Esophagus squamous epithelium (tissue), 5 donors: ENCODE data around the gene CEP78. TPM values are rescaled to one million over a fixed set of nuclear protein-coding genes. Genes with fewer than 3 reads are reported as not detected.

Experiments used
- DNase-seq: peaks from one replicate; lab custom pipeline; 2025; lab: John Stamatoyannopoulos, UW
- H3K27ac ChIP-seq, 4 donors: fragments of 200-600 bp; sonication (generic); one replicate each; pipeline ENCODE4 v1.5.1; 2016 to 2019; ENCODE audit warnings: mild to moderate bottlenecking in 1 of 4
- H3K27me3 ChIP-seq, 4 donors: fragments of 200-600 bp; sonication (generic); 1 replicate in 3 of 4; 2 replicates in 1 of 4; pipeline versions ENCODE4 v1.5.1 to v1.6.0; 2017 to 2021; ENCODE audit warnings: antibody characterized with exemption in 1 of 4
- H3K36me3 ChIP-seq, 3 donors: fragments of 200-600 bp; sonication (generic); one replicate each; pipeline ENCODE4 v1.5.1; 2016 to 2019
- H3K4me1 ChIP-seq, 3 donors: fragments of 200-600 bp; sonication (generic); one replicate each; pipeline ENCODE4 v1.5.1; 2017 to 2019
- H3K4me3 ChIP-seq, 4 donors: fragments of 200-600 bp; sonication (generic); 1 replicate in 3 of 4; 2 replicates in 1 of 4; pipeline ENCODE4 v1.5.1; 2016 to 2019; ENCODE audit warnings: mild to moderate bottlenecking in 2 of 4, moderate library complexity in 1 of 4
- H3K9me3 ChIP-seq, 3 donors: fragments of 200-600 bp; sonication (generic); one replicate each; pipeline ENCODE4 v1.5.1; 2016 to 2019
- POLR2A ChIP-seq, 4 donors: fragments of 450-650 bp; IDR thresholded peaks; one replicate each; pipeline ENCODE4 v1.6.1; 2017; ENCODE audit warnings: antibody characterized with exemption in 4 of 4, mild to moderate bottlenecking in 4 of 4, moderate library complexity in 3 of 4
- WGBS, 2 donors: methylation state at CpG; one replicate each; pipeline ENCODE4 v1.1.5; 2018; 5-methylcytosine and 5-hydroxymethylcytosine counted together
- intact Hi-C: fragments of 100-400 bp; cut with DNase I; formaldehyde crosslinking; loops from one replicate; pipeline ENCODE4 v1.15.0; 2022
- total RNA-seq, 4 donors: library from RNA; depleted of rRNA; stranded (reverse); fragments of >200 nt; gene quantifications; one replicate each; pipeline ENCODE4 v1.1.0, GENCODE V29; 2016
- TF ChIP-seq, protein P1 (sequence below), 6 experiments: fragments of 450-650 bp in 4 of 6; fragments of 200-600 bp in 2 of 6; sonication (generic) in 2 of 6; IDR thresholded peaks; one replicate each; pipeline ENCODE4 v1.5.1; 2016 to 2019; ENCODE audit warnings: antibody characterized with exemption in 6 of 6, mild to moderate bottlenecking in 4 of 6, moderate library complexity in 4 of 6
- donor health status: DM: yes; HTN: yes; CAD: no.

The CEP78 gene
- total RNA-seq, 4 donors from 2014 or later, result 8.6 to 14.6 (median 11.2) TPM

DNA sequence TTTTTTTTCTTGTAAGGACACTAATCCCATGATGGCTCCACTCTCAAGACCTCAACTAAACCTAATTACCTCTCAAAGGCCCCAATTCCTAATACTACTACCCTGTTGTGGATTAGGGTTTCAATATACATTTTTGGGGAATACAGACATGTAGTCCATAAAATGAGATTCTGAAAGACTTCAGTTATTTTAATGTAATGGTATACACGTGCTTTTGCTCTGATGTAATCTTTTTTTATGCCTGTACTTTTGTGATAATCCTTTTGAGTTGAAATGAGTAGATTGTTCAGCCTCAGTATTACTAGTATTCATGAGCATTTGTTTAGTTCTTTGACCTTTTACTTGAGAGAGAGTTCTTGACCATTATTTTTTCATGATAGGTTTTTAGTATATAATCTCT, 9.5 kb downstream of the CEP78 start:
- Histone ChIP-seq H3K36me3 (peaks cover 0 to 61% (median 0%) of the 10 kb centered on the region in 3 donors), H3K27me3 (no peaks in the 10 kb centered on the region), H3K4me1 (no peaks in the 10 kb centered on the region), H3K27ac (no peak overlapping the region), H3K4me3 (no peak overlapping the region), H3K9me3 (no peaks in the 10 kb centered on the region)
- TF ChIP-seq POLR2A (IDR thresholded peaks at IDR 0.05), result no peak
- TF ChIP-seq, protein P1, sequence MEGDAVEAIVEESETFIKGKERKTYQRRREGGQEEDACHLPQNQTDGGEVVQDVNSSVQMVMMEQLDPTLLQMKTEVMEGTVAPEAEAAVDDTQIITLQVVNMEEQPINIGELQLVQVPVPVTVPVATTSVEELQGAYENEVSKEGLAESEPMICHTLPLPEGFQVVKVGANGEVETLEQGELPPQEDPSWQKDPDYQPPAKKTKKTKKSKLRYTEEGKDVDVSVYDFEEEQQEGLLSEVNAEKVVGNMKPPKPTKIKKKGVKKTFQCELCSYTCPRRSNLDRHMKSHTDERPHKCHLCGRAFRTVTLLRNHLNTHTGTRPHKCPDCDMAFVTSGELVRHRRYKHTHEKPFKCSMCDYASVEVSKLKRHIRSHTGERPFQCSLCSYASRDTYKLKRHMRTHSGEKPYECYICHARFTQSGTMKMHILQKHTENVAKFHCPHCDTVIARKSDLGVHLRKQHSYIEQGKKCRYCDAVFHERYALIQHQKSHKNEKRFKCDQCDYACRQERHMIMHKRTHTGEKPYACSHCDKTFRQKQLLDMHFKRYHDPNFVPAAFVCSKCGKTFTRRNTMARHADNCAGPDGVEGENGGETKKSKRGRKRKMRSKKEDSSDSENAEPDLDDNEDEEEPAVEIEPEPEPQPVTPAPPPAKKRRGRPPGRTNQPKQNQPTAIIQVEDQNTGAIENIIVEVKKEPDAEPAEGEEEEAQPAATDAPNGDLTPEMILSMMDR (IDR thresholded peaks at IDR 0.05), result no peak
- WGBS, 2 donors, result 83 to 85% methylated on average over 1 of the region's 1 CpG
- intact Hi-C loops, result no loop called here
- DNase-seq, result no peak

DNA sequence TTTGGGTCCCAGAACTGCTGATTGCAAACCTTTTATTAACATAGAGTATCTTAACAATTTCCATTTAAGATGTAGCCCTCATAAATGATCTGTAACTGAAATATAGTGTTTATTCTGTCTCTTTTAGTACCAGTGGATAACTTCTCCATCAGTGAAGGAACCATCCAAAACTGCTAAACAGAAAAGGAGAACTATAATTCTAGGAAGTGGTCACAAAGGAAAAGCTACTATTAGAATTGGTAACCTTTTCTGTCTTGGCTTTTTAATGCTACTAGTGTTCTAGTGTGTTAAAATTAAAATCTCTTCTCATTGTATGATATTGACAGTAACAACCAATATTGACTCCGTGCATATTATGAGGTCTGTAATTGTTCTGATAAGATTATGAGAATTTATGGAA, 12.8 kb downstream of the CEP78 start:
- Histone ChIP-seq H3K36me3 (peaks cover 0 to 57% (median 0%) of the 10 kb centered on the region in 3 donors), H3K27ac (no peak overlapping the region), H3K9me3 (no peaks in the 10 kb centered on the region), H3K27me3 (no peaks in the 10 kb centered on the region), H3K4me1 (no peaks in the 10 kb centered on the region), H3K4me3 (no peak overlapping the region)
- DNase-seq, result no peak
- WGBS, 2 donors, result 95 to 96% methylated on average over 1 of the region's 1 CpG
- intact Hi-C loops, result no loop called here
- TF ChIP-seq, protein P1 (IDR thresholded peaks at IDR 0.05), result no peak
- TF ChIP-seq POLR2A (IDR thresholded peaks at IDR 0.05), result no peak

DNA sequence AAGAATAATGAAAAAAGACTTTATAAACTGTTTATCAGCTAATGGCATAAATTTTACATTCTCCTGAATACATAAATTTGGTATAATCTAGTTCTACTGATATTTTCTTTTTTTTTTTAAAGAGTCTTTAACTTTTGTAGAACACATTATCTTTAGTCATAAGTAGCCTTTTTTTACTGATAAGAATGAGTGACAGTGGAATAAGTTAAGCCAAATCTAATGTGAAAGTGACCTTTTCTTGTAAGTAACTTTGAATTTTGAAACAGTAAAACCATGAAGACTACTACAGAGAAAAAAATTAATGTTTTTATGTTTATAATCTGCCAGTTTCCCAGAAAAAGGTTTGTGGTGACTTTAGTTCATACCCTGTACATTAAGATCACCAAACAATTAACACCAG, 13.7 kb downstream of the CEP78 start:
- Histone ChIP-seq H3K27ac (no peak overlapping the region), H3K4me3 (no peak overlapping the region), H3K27me3 (no peaks in the 10 kb centered on the region), H3K4me1 (no peaks in the 10 kb centered on the region), H3K36me3 (peaks cover 0 to 57% (median 0%) of the 10 kb centered on the region in 3 donors), H3K9me3 (no peaks in the 10 kb centered on the region)
- TF ChIP-seq, protein P1 (IDR thresholded peaks at IDR 0.05), result no peak
- no peak for TF ChIP-seq POLR2A (IDR thresholded peaks at IDR 0.05)
- DNase-seq, result no peak
- intact Hi-C loops, result no loop called here

DNA sequence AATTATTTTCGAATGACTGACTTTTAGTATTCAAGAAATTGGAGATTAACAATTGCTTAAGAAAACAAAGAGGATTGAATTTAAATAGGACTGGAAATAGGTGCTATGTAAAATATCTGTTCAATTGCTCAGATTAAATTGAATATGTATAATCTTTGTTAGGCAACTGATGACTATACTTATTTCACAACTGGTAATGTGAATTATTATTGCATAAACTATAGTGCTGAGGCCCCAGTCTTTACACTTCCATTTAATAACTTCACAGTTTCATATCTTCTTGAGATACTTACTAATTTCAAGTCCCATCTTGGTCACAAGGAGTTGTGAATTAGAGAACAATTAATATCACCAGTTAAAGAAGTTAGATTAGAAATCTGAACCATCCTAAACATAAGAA, 16.7 kb downstream of the CEP78 start:
- 85 to 86% methylated on average over 1 of the region's 1 CpG for WGBS, 2 donors
- H3K36me3 ChIP-seq, result peaks cover 0 to 64% (median 0%) of the 10 kb centered on the region in 3 donors
- no peaks in the 10 kb centered on the region for H3K27me3 ChIP-seq
- H3K4me1 ChIP-seq, result no peaks in the 10 kb centered on the region
- H3K9me3 ChIP-seq, result no peaks in the 10 kb centered on the region
- H3K4me3 ChIP-seq, result no peak overlapping the region
- no peak for DNase-seq
- intact Hi-C loops, result no loop called here
- TF ChIP-seq, protein P1 (IDR thresholded peaks at IDR 0.05), result no peak
- TF ChIP-seq POLR2A (IDR thresholded peaks at IDR 0.05), result no peak
- no peak overlapping the region for H3K27ac ChIP-seq

DNA sequence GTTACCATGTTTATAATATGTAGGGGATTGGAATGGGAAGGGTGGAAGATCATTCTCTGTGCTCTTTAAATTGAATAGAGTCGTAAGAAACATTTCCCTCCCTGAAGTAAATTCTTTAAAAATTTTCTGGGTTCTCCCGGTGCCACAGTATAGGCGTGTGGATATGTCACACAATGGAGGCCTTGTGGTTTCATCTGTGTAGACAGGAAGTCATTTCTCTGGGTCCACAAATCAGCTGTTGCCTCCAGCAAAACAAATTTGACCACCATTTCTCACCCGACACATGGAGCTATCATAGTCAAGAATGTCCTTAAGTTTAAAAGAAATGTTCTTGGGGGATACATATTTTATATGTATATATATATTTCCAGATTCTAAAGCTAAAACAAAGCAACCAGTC, 17.4 kb downstream of the CEP78 start:
- no peak for DNase-seq
- Histone ChIP-seq H3K9me3 (no peaks in the 10 kb centered on the region), H3K36me3 (peaks cover 0 to 64% (median 0%) of the 10 kb centered on the region in 3 donors), H3K4me1 (no peaks in the 10 kb centered on the region), H3K27me3 (no peaks in the 10 kb centered on the region), H3K27ac (no peak overlapping the region), H3K4me3 (no peak overlapping the region)
- intact Hi-C loops, result no loop called here
- no peak for TF ChIP-seq POLR2A (IDR thresholded peaks at IDR 0.05)
- TF ChIP-seq, protein P1 (IDR thresholded peaks at IDR 0.05), result no peak
- 85 to 92% methylated on average over 4 of the region's 4 CpGs for WGBS, 2 donors
